Activated gamma-delta T cell treated with anti-CD3 and anti-CD28 coated beads, Interleukin-2, amount 50 U/mL, for 16 hours (primary cell): ENCODE data around the gene AJAP1.

Source experiments
- DNase-seq: peaks from one replicate; pipeline ENCODE4 v3.0.0-alpha.2; 2020; ENCODE audit warnings: low read depth

AJAP1 gene

DNA sequence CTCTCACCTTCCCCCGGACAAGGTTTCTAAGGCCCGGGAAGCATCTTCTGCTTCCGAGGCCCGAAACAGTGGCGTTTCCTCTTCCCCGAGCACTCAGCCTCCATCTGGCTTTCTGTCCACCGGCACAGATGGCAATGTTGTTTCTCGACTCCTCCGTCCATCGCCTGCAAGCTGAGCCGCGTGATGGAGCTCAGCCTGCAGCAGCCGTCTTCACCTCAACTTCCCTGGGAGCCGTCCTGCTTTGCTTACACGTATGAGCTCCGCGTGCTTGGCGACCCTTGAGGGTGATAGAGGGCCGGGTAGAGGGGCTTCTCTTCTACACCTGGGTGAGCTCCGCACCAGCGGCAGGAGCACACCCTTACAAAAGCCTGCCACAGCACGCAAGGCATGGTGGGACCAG lies 80.4 kb downstream of the AJAP1 start:
- DNase-seq, result no peak

GRCh38 chr1:4736254-4736653 lies 81.8 kb downstream of the AJAP1 start:
- DNase-seq, result no peak

GRCh38 chr1:4741876-4742423 lies 87.5 kb downstream of the AJAP1 start:
- no peak for DNase-seq

- no peak for DNase-seq
Measured at GRCh38 chr1:4743978-4744750, 89.8 kb downstream of the AJAP1 start.

- DNase-seq, result no peak
Measured at GRCh38 chr1:4745560-4745959, 91.2 kb downstream of the AJAP1 start.

- no peak for DNase-seq
Measured at GRCh38 chr1:4749406-4749805, 95.0 kb downstream of the AJAP1 start.

DNA sequence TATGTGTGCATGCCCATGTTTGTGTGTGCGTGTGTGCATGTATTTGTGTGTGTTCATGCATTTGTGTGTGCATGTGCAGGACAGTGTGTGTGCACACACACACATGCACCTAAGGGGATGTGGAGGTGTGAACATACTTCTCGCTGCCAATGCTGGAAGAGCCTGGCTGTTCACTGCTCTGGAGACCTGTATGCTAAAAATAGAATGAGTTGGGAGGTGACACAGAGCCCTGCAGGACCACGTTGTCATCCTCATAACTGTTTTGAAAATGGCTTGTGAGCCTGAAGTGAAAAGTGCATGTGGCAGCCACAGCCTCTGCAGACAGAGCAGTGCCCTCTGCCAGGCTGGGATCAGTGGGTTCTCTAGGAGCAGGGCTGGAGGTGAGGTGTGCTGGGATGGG lies 95.8 kb downstream of the AJAP1 start:
- no peak for DNase-seq

DNA sequence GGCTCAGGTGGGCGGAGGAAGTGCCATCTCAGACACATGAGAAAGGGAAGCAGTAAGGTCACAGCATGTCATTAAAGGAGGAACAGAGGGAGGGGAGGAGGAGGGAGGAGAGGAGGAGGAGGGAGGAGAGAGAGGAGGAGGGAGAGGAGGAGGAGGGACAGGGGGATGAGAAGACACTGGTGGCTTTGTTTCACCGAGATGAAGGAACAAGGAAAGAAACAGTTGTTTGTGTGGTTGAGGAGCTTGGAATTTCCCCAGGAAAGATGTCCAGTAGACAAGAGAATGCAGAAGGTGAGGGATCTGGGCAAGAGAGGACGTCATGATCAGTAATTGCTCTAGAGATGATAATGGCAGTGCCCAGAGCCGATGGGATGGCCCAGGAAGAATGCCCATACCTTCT lies 97.7 kb downstream of the AJAP1 start:
- DNase-seq, result no peak

DNA sequence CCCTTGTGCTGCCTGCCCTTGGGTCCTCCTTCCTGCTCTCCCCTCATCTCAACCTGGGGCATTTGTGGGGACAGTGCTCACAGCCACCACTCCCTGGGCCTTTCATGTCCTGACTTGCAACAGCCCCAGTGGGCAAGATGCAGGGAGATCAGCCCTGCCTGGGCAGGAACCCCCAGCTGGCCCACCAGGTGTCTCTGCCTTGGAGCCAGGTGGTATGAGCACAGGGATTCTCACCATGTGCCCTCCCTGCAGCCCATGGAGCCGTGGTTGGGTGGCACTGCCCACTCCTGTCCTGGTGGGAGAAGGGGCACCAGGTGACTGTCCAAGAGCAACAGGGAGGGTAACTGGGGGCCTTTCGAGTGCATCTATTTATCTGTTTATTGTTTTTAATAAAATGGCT lies 100.4 kb downstream of the AJAP1 start:
- DNase-seq, result no peak

DNA sequence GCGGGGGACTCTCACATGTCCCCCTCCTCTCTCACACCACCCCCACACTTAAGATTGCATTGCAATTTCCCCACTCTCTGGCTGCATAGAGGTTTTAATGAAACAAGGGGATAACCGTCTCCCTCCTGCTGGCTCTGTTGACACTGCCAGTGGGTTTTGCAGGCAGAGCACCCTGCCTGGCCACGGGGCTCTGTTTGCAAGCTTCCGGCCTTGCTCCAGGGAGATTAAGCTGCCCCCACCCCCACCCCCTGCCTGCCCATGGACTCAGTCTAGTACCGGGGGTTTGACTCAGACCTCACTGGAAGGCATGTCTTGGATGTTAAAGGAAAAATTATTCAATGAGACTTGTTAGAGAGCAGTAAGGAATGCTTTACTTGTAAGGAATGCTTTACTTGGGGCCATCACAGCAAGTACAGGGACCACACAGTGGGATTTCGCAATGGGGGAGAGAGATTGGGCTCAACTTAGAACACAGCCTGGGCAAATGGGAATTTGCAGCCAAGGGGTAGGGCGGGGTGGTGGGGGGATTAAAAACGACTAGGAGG lies 101.0 kb downstream of the AJAP1 start:
- no peak for DNase-seq

DNA sequence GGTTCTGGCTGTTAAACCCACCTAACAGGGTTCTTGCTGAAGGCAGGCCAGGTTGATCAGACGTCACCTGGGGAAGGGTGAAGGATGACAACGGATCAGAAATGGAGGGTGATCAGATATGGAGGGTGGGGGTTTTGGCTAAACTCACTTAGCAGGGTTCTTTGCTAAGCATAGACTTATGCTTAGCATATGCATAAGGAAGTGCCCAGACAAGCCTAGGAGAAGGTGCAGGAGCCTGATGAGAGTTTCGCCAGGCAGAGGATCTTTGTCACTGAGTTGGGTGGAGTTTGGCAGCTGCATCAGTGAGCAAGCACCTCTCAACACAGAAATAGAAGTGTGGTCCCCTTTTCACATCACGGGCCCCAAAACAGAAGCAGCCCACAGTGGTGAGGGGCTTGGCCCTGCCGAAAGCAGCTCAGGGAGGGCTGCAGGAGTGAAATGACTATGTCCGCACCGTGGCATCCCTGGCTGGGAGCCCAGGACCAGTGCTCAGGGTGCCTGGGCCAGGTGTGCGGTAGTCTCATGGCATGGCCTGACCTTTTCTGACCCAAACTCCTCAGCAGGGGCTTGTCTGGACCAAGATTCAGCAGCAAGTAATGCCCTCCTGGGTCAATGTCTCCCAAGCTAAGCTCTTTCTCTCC lies 101.6 kb downstream of the AJAP1 start:
- DNase-seq, result no peak

DNA sequence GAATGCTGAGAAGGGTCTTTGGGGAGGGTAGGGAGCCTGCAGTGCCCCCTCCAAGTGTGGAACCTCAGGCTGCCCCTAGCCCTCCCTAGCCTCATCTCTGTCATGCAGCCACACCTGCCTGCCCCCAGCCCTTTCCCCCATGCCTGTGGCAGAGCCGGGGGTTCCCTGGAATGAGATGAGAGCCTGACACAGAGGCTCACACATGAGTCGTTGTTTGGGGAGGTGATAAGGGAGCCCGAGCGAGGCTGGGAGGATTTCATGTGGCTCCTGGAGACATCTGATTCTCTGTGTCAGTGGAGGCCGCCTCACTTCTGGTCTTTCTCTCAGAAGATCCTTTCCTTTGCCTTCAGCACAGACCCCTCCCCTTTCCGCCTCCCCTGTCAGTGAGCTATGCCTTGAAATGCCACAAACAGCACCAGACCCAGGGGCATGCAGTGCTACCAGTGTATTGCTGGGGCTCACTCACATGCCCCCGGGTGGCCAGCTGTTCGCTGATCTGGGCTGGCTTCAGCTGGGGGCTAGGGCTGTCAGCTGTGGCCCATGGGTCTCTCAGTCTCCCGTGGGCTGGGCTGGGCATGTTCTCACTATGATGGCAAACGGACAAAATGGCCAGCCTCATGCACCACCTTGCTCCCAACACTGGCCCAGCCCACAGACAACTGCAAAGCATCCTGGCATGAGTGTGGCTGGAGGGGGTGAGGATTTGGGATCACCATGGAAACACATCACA lies 102.6 kb downstream of the AJAP1 start:
- DNase-seq, result no peak

- DNase-seq, result no peak
Measured at GRCh38 chr1:4759671-4760070, 105.3 kb downstream of the AJAP1 start.

DNA sequence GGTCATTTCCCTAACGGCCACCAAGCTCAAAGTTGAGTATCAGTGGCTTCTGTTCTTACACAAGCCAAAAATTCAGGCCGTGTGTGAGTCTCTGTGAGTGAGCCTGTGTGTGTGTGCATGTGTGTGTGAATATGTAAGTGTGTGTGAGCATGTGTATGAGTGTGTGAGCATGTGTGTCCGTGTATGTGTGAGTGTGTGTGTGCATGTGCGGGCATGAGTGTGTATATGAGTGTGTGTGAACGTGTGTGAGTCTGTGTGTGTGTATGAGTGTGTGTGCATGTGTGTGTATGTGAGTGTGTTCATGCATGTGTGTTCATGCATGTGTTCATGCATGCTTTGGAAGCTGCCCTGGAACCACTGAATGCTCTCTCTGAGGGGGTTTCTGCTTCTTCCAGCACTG lies 105.7 kb downstream of the AJAP1 start:
- no peak for DNase-seq

DNA sequence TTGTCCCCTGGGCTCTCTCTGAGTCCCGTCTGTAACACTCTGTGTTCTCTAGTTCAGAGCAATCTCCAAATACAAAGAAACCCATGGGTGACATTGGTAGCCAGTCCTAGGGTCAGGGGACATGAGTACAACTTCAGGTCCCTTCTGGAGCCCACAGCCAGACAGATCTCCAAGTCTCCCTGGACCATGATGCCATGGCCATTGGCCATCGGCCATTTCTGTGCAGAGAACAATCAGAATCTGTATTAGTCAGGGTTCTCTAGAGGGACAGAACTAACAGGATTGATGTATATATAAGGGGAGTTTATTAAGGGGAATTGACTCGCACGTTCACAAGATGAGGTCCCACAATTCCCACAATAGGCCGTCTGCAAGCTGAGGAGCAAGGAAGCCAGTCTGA lies 106.9 kb downstream of the AJAP1 start:
- DNase-seq, result no peak

DNA sequence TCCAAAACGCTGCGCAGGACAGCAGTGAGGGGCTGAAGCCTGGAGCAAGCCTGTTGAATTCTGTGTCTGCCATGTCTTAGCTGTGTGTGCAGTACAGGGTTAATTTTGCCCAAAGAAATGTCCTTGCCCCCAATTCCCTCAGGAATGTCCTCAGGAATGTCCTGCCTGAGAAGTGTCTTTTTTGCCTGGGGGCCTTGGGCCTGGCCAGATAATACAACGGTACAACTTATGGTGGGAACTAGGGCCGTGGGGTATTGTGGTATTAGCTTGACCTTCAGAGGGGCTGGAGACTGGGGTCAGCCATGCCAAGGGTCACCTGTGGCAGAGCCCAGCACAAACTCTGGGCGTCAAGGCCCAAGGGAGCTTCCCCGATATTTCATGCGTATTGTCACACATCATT lies 107.7 kb downstream of the AJAP1 start:
- DNase-seq, result no peak

GRCh38 chr1:4767308-4767707 lies 112.9 kb downstream of the AJAP1 start:
- no peak for DNase-seq

GRCh38 chr1:4768553-4768952 lies 114.1 kb downstream of the AJAP1 start:
- no peak for DNase-seq

- DNase-seq, result no peak
Measured at GRCh38 chr1:4769516-4770280, 115.3 kb downstream of the AJAP1 start.

DNA sequence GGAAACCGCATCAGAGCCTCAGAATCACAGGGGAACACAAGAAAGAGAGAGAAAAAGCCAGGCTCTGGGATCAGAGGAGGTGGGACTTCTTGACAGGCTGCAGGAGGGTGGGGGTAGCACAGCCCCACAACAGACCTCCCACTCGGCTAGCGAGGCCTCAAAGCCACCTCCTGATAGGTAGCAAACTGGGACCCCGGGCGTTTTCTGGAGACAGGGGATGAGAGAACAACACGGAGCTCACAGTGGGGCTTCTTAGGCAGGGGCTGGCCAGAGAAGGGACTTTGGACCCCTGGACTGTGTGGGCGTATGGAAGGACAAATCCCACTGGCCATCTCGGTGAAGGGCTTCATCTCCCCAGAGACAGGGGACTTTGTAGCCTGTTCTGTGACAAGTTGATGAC lies 116.3 kb downstream of the AJAP1 start:
- no peak for DNase-seq

- DNase-seq, result no peak
Measured at GRCh38 chr1:4771267-4771666, 116.9 kb downstream of the AJAP1 start.

DNA sequence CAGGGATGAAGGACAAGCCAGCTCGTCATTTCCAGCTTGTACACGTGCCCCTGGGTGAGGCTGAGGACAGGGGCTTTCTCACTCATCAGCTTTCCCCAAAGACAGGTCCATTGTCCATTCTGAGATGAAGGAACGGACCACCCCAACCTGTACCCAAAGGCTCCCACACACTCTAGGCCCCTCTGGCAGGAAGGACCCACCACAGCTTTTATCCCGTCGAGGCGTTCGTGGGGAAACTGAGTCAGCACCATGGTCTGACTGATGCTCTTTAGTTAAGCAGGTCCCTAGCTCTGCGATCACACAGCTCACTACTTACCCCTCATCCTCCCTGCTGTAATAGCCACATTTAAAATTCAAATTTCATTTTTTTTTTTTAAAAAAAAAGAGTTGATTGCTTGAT lies 117.3 kb downstream of the AJAP1 start:
- DNase-seq, result no peak
